Esophagus mucosa (tissue), 1 donor: Measurements from ENCODE around the gene TRIM61. TPM values are rescaled to one million over a fixed set of nuclear protein-coding genes. Genes with fewer than 3 reads are reported as not detected.
"Not testable (repeated sequence)": the region's sequence is repeated elsewhere in the genome, so short reads cannot be mapped to it uniquely, and the experiment has no call there.

Source experiments
- ATAC-seq: fragments of 200-7000 bp; cut with Tn5 transposase; one replicate; pipeline ENCODE4 v1.9.1; 2020
- total RNA-seq: library from RNA; stranded (reverse); gene quantifications from one replicate; pipeline ENCODE4 v1.2.4, GENCODE V29; 2023
- donor health status: DM: yes; HTN: yes; CAD: no.

TRIM61 gene
- total RNA-seq: not detected

DNA sequence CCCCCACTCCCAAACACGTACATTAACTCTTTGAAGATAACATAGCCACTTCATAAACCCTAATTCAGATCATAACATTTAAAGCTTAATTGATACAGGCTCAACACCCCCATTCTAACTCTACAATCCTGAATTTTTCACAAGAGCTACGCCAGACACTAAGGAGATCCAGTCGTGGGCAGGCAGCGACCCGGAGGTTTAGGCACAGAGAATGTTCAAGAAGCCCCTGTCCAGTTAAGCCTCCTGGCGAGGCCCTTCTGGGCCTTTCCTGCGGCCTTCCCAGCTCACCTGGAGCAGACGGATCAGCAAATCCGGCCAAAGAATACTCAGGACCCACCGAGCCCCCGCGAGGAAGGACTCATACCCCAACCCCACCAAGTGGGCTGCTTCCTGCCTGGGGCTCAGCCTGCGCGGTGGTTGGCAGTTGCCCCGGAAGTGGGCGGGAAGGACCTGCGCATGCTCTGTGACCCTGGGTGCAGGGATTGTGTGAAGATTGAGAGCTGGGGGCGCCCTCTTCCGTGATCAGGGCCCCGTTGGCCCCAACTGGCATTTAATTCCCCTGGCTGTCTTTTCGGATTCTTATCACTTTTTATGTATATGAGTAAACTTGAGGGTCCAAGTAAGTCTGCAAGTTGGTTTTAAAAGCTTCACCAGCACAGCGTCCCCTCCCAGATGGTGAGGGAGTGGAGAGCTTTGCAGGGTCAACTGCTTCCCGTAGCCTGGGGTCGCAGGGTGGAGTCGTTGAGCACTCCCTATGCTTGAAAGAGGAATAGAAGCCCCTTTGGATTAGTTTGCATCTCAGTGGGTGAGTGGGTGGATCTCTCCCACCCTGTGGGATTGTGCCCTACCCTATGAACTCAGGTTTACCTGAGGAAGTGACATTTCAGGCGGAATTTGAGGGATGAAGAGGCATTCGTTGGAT, at the start of gene TRIM61:
Gene TRIM61, minus strand, starts transcription at position 415 of the 922 bp plus-strand sequence. CDS start 7,655 bp downstream, outside the sequence.
- no peak for ATAC-seq

DNA sequence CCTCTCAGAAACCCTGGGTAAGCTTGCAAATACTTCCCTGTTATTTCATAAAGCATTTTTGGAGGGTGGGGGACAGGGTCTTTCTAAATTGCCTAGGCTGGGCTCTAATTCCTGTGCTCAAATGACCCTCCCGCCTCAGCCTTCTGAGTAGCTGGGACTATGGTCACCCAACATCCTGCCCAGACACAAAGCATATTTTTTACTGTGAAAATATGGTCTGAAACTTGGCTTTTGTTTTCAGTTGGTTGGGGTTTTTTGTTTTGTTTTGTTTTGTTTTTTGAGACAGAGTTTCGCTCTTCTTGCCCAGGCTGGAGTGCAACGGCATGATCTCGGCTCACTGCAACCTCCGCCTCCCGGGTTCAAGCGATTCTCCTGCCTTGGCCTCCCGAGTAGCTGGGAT, 48.3 kb upstream of the TRIM61 start:
- not testable (repeated sequence) for ATAC-seq

DNA sequence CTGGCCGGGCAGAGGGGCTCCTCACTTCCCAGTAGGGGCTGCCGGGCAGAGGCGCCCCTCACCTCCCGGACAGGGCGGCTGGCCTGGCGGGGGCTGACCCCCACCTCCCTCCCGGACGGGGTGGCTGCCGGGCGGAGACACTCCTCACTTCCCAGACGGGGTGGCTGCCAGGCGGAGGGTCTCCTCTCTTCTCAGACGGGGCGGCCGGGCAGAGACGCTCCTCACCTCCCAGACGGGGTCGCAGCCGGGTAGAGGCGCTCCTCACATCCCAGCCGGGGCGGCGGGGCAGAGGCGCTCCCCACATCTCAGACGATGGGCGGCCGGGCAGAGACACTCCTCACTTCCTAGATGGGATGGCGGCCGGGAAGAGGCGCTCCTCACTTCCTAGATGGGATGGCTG, 42.5 kb upstream of the TRIM61 start:
- ATAC-seq: not testable (repeated sequence)

DNA sequence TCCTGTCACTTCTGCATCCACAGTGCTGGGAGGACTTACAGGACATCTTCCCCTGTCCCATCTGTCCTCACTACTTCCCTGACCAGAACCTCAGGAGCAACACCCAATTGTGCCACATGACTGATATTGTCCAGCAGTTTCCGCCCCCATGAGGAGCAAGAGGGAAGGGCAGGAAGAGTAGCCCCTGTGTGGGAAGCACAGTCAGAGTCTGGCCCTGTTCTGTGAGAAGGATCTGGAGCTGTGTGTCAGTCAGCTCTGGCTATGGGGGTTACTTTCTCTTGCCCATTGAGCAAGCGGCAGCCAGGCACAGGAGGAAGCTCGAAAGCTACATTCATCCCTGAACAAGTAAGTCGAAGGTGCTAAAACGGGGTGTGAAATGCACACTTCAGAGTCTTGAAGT, 39.5 kb upstream of the TRIM61 start:
- no peak for ATAC-seq

DNA sequence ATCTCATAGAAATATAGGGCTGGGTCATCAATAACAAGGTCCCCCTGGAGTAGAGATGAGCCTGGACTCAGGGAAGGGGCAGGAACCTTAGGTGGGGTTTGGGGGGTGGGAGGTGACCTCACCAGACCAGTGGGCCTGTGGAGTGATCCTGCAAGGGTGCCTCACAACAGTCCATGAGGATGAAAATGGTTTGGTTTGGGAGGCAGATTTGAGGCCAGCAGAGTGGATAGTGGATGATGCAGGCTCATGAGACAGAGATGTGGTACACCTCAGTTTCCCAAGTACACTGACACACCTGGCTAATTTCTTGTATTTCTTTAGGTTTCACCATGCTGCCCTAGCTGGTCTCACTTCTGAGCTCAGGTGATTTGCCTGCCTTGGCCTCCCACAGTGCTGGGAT, 36.2 kb upstream of the TRIM61 start:
- no peak for ATAC-seq

DNA sequence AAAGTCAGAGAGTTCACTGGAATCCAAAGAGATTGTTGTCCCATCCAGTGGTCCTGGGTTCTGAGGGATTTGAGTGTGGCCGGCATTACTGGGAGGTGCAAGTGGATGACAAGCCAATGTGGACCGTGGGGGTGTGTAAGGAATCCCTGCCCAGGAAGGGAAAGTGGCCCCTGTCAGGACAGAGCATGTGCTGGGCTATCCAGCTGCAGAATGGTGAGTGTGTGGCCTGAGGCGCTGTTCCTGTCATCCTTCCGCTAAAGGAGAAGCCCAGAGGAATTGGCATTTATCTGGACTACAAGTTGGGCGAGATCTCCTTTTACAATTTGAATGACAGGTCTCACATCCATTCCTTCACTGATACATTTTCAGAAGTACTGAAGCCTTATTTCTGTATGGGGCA, 33.9 kb upstream of the TRIM61 start:
- ATAC-seq: no peak

DNA sequence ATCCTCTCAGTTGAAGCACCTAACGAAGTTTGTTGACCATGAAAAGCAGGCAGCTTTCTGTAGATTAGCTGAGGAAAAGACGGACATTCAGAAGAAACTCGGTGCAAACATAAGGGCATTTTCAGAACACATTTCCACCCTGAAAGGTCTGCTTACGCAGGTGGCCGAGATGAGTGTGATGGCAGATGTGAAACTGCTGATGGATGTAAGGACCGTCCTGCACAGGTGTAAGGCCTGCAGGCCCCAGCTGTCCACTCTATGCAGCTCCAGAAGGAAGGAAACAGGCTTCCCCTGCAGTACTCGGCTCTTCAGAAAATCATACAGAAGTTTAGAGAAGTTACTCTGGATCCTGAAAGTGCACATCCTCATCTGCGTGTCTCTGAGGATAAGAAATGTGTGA, 33.5 kb upstream of the TRIM61 start:
- ATAC-seq: no peak

DNA sequence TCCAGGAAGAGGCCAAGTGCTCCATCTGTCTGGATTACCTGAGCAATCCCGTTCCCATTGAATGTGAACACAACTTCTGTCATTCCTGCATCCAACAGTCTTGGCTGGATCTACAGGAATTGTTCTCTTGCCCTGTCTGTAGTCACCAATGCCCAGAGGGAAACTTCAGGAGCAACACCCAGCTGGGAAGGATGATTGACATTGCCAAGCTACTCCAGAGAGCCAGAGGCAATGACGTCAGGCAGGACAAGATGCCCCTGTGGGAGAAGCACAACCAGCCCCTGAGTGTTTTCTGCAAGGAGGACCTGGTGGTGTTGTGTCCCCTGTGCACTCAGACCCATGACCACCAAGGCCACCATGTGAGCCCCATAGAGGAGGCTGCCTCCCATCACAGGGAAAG, 33.0 kb upstream of the TRIM61 start:
- ATAC-seq: no peak

DNA sequence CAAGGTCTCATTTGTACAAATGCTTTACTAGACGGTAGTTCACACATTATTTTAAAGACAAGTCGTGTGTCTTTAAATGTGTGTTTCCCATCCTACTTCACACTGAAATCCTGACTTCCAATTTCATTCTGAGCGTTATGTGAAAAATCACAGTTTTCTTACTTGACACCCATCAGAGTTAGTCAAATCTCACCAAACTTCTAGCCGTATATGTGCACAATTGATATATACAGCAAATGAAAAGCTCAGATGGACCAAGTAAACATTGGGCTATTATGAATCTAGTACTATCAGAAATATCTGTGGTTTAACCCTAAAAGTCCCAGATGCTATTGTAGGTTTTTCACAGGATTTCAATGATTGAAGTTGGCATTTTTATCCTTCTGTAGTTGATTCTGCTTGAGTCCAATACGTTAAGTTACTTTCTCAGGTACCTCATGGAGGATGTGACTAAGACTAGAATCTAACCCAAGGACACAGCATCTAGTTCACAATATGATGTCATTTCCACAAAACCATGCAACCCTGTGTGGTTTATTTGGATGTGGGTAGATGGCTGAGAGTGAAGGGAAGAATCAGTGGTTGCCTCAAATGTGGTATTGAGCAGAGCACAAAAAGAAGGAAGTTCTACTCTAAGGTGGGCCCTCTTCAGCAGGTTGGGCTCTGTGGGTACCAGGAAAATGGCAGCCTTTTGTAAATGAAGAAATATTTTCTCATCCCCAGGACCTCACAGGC, 32.2 kb upstream of the TRIM61 start:
- ATAC-seq: no peak

DNA sequence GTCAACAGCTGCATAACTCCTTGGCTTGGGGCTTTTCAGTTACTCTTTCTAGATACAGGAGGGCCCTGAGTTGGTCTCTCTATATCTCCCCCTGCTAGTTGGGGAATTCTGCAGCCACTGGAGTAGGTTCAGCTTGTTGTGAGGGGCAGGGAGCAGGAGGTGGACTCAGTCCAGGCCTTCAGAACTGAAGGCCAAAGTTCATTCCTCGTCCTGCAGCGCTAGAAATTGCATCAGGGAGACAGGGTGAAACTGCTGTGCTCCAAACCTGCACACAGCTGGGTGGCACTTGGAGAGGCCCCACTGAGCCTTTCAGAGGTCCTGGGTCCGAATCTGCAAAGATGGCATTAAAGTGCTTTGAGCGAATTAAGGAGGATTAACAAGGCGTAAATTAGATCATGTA, 29.4 kb upstream of the TRIM61 start:
- ATAC-seq: no peak

DNA sequence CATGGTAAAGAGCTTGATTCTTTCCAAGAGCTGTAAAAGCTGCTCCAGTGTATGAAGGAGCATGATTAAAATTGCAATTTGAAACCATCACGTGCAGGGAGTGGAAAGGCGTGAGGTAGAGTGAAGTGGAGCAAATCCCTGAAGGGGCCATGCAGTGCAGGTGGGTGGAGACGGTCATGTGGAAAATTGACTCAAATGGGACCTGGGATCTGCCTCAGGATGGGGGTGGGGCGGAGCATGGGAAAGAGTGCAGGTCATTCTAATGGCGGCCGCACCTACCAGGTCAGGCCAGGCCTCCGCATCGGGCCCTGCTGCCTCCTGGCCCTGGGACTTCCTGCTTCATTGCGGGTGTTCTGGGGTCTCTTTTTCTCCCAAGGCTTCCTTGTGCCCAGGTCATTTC, 29.0 kb upstream of the TRIM61 start:
- ATAC-seq: no peak

DNA sequence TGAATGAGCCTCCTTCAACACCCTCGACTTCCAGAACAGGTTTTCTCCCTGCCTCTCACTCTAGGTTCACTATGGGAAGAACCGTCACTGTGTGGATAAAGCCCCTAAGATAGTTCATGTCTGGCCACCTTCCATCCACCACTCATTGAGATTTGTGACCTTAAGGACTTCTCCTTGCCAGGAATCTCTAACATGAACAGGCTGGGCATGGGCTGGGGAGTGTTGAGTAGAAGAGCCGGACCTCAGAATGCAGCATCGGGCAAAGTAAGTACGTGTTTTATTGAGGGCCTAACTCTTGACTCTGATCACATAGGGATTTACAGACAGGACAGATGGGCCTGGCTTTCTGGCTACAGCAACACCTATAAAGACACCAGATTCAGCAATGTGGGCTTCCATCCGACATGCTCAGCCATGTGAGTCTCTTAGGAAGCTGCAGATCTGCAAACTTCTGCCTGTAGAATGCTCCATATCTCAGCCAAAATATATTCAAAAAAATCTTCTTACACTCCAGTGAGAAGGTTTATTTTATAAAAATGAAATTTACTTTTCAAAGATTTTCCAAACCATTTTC, 28.0 kb upstream of the TRIM61 start:
- ATAC-seq: no peak

DNA sequence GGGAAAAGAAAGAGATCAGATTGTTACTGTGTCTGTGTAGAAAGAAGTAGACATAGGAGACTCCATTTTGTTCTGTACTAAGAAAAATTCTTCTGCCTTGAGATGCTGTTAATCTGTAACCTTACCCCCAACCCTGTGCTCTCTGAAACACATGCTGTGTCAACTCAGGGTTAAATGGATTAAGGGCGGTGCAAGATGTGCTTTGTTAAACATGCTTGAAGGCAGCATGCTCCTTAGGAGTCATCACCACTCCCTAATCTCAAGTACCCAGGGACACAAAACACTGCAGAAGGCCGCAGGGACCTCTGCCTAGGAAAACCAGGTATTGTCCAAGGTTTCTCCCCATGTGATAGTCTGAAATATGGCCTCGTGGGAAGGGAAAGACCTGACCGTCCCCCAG, 24.5 kb upstream of the TRIM61 start:
- ATAC-seq: not testable (repeated sequence)

DNA sequence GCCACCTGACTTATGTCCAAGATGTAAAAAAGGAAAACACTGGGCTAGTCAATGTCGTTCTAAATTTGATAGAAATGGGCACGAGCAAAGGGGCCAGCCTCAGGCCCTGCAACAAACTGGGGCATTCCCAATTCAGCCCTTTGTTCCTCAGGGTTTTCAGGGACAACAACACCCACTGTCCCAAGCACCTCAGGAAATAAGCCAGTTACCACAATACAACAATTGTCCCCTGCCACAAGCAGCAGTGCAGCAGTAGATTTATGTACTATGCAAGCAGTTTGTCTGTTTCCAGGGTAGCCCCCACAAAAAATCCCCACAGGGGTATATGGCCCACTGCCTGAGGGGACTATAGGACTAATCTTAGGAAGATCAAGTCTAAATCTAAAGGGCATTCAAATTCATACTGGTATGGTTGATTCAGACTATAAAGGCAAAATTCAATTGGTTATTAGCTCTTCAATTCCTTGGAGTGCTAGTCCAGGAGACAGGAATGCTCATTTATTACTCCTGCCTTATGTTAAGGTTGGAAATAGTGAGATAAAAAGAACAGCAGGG, 21.1 kb upstream of the TRIM61 start:
- ATAC-seq: not testable (repeated sequence)

DNA sequence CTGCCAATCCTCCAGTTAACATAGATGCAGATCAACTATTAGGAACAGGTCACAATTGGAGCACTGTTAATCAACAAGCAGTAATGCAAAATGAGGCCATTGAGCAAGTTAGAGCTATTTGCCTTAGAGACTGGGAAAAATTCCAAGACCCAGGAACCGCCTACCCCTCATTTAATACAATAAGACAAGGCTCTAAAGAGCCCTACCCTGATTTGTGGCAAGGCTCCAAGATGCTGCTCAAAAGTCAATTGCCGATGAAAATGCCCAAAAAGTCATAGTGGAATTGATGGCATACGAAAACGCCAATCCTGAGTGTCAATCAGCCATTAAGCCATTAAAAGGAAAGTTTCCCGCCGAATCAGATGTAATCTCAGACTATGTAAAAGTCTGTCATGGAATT, 20.5 kb upstream of the TRIM61 start:
- no peak for ATAC-seq

DNA sequence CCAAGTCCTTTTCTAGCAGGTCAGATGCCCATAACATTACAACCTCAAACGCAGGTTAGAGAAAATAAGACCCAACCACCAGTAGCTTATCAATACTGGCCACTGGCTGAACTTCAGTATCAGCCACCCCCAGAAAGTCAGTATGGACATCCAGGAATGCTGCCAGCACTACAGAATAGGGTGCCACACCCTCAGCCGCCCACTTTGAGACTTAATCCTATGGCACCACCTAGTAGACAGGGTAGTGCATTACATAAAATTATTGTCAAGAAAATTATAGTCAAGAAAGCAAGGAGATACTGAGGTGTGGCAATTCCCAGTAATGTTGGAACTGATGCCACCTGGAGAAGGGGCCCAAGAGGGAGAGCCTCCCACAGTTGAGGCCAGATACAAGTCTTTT, 19.9 kb upstream of the TRIM61 start:
- no peak for ATAC-seq

DNA sequence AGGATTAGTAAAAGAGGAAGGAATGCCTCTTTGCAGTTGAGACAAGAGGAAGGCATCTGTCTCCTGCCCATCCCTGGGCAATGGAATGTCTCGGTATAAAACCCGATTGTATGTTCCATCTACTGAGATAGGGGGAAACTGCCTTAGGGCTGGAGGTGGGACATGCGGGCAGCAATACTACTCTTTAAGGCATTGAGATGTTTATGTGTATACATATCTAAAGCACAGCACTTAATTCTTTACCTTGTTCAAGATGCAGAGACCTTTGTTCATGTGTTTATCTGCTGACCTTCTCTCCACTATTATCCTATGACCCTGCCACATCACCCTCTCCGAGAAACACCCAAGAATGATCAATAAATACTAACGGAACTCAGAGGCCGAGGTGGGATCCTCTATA, 18.7 kb upstream of the TRIM61 start:
- not testable (repeated sequence) for ATAC-seq

DNA sequence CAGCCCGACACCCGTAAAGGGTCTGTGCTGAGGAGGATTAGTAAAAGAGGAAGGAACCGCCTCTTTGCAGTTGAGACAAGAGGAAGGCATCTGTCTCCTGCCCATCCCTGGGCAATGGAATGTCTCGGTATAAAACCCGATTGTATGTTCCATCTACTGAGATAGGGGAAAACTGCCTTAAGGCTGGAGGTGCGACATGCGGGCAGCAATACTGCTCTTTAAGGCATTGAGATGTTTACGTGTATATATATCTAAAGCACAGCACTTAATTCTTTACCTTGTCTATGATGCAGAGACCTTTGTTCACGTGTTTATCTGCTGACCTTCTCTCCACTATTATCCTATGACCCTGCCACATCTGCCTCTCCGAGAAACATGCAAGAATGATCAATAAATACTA, 13.3 kb upstream of the TRIM61 start:
- ATAC-seq: not testable (repeated sequence)

DNA sequence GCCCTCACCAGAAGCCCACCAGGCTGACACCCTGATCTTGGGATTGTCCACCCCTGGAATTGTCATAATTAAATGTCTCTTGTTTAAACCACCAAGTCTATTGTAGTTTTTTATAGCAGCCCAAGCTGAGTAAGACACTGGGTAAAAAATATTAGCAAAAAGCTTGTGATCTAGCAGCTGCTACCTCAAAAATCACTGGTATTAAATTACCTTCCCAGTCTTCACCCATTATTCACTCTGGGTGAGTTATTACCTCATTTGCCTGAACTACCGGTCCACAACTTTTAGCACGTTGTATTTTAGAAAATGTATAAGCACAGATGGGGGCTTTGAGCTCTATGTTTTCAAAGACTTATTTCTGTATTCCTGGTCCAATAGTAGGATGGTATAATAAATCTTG, 12.0 kb upstream of the TRIM61 start:
- no peak for ATAC-seq

DNA sequence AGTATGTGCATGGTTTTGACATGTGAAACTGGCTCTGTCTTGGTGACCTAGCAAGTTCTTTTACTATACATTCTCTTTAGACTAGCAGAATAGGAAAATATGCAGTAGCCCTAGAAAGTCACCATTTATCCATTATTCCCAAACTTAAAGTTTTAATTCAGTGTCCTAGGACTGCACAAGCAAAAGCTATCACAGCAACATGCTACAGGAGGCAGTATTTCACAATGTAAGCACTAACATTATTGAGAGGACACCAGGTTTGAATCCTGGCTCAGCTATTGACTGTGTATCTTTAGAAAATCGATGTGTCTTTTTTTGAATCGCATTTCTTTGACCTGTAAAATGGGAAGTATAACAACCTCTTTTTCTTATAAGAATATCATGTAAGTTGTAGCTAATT, 5.5 kb downstream of the TRIM61 start:
- ATAC-seq: not testable (repeated sequence)

DNA sequence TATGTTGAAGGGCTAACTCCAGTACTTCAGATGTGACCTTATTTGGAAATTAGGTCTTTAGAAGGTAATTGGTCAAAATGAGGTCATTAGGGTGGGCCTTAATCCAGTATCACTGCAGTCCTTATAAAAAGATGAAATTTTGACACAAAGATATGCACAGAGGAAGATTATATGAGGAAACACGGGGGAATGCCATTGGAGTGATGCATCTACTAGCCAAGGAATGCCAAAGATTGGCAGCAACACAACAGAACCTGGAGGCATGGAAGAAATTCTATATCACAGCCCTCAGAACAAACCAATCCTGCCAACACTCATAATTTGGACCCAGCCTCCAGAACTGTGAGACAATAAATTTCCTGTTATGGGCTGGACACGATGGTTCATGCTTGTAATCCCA, 17.6 kb downstream of the TRIM61 start:
- ATAC-seq: no peak

DNA sequence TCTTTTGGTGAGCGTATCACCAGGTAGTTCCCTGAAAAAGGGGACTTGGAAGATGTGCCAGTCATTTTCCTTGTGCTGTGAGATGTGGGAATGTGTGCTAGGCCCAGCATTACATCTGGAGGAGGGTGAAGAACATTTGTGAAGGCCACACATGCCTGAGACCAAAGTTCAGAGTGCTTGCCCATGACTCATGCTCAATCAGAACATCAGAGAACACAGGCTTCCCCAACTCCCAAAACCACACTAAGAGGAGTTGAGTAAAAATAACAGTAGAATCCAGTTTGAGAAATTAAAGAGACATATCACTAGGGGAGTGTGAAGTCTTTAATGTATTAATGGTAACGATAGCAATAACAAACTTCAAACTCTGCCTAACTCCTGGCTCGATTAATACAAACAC, 18.0 kb downstream of the TRIM61 start:
- not testable (repeated sequence) for ATAC-seq
